ENCODE results near the gene MBD1.
A peak's percentile ranks its signal among the peaks of the same experiment; 100 is the strongest.
"Not testable (repeated sequence)": the region's sequence is repeated elsewhere in the genome, so short reads cannot be mapped to it uniquely, and the experiment has no call there.

MBD1 gene

DNA sequence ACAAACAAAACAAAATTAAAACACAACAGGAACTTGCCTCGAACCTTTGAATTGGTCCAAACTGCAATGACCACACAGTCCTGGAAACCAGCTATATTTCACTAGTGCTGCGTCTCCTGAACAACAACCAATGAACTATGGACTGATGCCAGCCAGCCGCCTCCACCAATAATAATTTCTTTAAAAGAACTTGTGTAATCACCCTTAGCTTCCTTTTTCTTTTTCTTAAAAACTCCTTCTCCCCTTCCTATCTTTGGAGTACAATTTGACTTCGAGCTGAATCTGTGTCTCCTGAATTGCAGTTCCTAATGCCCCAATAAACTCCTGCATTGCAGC lies 7.8 kb upstream of the MBD1 start:
- DNase-seq (ENCODE audit: low read depth): no peak

DNA sequence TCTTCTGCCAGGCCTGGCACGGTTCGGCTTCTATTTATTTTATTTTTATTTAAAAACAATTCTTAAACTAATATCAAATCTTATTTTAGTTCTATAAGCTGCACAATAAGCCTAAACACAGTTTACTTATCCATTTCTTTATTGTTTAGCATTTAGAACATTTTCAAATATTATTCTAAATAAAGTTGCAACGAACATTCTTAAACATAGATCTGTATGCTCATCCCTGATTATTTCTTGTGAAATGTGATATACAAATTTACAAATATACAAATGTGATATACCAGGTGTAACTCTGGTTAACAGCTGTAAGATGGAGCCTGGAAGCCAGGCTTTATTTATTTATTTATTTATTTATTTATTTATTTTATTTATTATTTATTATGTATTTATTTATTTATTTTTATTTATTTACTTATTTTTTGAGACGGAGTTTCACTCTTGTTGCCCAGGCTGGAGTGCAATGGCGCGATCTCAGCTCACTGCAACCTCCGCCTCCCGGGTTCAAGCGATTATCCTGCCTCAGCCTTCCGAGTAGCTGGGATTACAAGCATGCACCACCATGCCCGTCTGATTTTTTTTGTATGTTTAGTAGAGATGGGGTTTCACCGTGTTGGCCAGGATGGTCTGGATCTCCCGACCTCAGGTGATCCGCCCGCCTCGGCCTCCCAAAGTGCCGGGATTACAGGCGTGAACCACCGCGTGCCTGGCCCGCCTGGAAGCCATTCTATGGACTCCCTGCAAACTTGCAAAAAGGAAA lies 7.2 kb upstream of the MBD1 start:
- not testable (repeated sequence) for DNase-seq (ENCODE audit: low read depth)

DNA sequence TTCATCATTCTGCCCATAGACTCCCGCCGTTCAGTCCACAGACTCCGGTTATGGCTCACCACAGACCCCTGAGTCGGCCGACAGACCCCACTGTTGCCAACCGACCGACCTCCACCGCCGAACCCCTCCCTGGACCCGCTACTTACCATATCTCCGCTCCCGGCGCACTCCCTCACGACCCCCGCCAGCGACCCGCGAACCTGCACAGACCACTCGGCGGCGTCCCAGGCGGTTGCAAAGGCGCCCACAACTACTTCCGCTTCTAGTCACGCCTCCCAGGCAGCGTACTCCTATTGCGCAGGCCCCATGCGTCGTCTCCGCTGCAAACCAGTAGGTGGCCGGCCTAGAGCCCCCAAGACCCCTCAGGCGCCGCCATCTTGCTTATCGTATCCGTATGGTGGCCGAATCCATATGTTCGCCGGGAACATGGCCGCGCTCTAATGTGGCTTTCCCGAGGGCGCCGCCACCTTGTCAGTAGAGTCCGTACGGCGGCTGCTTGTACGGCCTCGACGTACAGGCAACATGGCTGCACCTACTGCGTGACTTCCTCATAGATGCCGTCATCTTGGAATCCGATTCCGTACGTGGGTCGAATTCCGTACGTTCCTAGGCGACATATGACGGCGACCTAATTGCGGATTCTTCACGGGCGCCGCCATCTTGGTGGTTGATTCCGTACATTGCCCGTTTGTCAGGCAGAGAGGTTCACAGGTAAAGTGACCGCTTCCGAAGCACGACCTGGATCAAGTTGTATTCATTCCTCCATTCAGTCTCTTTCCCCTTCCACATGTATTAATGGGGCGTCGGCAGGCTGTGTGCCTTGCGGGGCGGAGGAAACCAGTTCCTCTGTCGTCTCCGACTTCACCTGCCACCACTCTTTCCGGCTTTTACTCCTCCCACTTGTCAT lies 6.4 kb upstream of the MBD1 start, which contains the start of gene CXXC1:
TSS of gene CXXC1 (minus strand) at position 252 of the 907 bp plus-strand sequence. CDS start at position 149, 103 bp downstream.
- peak; percentile 95 for DNase-seq (ENCODE audit: low read depth)

DNA sequence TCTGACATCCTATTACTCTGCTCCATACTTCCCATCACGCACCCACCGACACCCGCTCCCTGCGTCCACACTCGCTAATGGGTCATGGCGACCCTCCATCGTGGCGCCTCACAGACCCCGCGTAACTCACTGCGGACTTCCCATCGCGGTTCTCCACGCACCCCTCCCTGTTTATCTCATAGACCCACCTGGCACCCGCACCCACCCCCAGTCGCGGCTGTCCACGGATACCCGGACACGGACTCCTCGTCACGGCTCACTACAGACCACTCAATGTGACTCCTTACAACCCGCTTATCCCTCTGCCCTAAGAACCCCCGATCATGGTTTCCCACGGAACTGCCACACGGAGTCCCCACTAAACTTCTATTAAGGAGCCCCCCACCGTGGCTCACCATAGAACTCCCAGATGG lies 5.7 kb upstream of the MBD1 start:
- DNase-seq (ENCODE audit: low read depth): no peak

DNA sequence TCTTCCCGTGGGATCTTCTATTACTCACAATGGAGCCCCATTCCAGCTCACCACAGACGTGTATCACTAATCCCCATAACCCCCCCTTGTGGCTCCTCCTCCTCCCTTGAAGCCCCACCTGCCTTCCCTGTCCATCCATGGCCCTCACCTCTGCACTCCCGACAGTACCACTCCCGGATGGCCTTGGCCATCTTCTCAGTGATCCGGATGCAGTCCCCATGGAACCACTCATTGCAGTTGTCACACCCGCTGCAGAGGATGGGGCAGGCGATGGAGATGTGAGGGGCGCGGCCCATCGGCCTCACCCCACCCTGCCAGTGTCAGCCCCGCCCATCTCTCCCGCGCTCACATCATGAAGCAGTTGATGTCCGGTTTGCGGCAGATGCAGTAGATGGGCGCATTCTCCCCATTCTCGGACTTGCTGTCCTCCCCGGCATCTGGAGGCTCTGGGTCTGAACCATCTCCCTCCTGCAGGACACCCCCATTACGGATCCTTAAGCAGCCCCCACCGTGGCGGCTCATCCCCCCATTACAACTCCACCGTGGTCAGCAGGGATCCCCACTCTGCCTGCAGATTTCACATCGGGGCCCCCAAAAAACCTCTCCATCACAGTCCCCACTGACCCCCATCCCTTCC lies 5.2 kb upstream of the MBD1 start:
- no peak for DNase-seq (ENCODE audit: low read depth)

DNA sequence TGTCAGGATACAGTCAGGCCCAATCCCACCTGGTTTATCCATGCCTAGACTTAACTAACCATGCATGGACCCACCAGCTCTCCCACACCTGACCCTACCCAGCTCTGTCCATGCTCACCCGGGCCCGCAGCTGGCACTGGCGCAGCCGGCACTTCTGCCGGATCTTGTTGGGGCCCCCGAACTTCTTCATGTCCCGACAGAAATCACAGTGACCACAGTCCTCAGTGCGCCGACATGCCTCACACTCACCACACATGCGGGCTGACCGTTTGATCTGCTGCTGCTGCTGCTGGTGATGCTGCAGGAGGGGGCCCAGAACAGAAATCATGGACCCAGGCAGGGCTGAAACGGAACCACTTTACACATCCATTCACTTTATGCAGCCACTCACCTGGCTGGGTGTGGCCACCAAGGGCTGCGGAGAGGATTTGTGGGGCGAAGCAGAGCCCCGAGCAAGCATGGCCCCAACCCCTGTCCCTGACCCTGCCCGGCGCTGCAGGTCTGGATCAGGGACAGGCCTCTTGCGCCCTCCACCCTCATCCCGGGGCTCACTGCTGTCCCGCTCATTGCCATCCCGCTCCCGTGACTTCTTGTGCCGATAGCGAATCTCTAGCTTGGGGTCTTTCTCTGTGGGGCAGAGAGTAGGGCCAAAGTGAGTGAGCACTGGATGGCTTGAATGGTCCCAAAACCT lies 4.5 kb upstream of the MBD1 start:
- DNase-seq (ENCODE audit: low read depth): no peak

DNA sequence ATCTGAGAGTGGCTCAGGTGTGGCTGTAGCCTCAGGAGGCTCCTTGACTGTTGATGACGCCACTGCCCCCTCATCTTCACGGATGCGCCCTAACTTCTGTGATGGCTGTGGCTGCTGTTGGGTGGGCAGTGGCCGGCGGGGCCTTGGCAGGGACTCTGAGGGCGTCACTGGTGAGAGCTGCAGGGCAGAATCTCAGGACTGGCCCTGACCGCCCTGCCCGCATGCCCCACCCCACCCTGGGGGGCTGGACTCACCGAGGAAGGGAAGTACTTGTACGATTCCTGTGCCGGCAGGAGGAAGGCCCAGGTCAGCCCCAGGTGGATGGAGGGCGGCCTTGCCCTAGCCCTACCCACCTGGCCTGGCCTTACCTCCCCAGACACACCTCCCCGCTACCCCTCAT lies 3.7 kb upstream of the MBD1 start:
- no peak for DNase-seq (ENCODE audit: low read depth)

DNA sequence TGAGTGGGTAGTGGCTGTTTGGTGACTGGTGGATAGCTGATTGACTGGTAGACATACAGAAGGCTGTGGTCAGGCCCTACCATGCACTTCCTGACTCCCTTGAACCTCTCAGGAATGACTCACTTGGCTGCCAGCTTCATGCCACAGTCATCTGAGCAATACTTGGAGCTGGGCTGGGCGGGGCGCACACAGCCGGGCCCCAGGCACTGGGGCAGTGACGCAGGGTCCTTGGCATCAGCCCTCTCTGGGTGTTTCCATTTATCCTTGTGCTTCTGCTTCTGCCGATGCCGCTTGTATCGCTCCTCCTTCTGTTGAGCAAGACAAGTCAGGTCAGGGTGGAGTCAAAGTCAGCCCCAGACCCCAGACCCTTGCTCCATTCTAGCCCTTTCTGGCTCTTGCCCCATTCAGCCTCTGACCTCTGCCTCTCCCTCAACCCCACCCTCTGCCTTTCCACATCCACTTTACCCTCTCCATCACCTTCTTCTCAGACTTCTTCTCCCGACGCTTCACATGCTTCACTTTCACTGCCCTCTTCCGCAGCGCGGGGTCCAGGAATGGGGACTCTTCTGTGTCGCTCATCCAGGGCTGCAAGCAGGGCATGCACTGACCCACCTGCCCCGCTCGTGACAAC lies 3.0 kb upstream of the MBD1 start:
- no peak for DNase-seq (ENCODE audit: low read depth)

DNA sequence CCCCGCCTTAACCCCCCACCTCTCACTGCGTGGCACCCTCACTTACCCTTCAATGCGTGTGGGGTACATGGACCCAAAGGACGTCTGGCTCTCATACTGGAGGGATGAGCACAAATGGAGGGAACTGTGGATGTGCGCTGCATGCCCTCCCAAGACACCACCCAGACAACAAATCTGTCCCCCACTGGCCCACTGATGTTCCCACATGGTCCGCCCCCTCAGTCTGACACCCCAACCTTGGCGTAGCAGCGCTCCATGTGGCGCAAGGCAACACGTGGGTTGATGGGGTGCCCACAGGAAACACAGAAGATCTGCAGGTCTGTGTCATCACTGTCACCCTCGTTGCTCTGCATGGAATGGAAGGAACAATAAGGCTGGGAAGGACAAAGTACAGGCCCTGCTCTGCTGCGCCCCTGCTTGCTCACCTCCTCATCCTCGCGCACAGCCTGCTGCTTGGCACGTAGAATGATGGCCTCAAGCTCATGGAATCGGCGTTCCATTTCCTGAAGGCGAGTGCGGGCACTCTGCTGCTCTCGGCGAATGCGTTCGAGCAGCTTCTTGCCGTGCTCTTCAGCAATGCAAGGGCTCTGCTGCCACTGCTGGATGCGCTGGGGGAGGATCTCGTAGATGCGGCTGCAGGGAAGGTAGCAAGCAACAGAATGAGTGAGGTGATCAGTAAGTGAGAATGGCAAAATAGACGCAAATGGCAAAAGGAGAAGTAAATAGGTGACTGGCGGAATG lies 2.3 kb upstream of the MBD1 start:
- DNase-seq (ENCODE audit: low read depth): no peak

DNA sequence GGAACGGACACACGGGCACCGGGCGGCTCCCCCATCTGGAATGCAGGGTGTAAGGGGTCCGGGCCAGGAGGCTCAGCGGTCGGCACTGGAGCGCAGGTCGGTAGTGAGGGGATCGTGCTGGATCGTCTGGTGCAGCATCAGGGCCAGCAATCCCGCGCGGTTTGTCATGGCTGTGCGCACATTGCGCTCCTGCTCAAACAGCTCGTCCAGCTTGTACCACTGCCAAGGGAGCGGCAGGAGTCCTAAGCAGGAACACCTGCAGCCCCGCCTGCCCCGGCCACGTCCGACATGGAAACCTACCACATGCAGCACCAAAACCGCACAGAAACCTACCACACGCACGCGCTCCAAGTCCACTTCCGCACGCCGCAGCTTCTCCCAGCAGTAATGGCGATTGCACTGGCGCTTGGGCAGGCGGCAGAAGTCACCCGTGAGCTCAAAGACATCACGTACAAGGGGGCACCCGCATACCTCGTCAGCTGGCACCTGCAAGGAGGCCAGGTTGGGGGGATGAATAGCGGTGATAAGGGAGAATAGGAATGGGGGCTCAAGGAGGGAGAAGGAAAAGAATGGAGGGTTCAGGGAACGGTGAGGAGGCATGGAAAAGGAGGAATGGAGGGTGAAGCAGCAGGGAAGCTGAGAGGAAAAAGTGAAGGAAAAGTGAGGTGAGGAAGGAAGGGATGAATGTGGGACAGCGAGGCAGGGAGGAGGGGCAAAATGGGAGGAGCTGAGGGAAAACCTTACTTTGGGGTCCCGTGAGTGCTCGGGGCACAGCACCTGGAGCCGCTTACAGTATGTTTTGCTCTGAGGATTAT lies 1.4 kb upstream of the MBD1 start:
- DNase-seq (ENCODE audit: low read depth): no peak

DNA sequence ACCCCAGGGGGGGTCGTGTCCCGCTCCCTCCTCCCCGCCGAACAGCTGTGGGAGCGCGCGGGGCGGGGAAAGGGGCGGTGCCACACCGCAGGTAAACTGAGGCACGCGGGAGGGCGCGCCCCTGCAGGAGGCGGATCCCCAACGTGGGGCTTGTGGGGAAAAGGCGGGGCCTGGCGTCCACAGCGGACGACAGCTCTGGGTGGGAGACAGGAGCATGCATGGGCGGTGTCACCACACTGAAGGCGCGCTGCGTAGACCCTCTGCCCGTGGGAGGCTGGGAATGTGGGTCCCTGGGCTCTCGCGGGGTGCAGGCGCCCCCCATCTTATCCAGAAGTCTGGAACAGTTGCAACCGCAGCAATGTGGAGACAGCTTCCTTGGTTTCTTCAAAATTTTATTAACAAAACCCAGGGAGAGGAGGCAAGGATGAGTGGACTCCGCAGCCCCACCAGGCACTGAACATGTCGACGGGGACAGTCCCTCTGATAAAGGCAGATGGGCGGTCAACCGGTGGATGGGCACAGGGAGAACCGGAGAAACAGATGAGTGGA lies 723 bp upstream of the MBD1 start:
- no peak for DNase-seq (ENCODE audit: low read depth)

DNA sequence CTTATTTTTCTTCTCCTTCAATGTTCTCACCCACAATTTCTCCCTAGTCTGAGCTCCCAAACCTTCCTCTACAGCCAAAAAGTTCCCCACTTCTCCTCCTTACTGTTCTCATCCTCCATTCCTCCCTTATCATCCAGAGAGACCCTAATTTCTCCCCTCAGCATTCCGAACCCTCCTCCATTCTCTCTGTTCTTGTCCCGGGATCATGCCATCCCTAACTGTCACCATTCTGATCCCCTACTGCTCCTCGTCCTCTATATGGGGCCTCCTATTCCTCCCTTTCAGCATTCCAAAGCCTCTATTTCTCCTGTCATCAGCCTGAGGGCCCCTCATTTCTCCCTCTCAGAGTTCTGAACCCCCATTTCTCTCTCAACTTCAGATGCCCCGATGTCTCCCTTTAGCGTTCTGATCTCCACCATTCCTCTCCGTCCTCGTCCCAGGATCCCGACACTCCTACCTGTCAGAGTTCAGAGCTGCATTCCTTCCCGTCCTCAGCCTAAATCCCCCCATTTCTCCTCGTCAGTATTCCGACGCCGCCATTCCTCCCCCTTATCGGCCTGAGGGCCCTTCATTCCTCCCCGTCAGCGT lies 522 bp downstream of the MBD1 start:
- no peak for DNase-seq (ENCODE audit: low read depth)

DNA sequence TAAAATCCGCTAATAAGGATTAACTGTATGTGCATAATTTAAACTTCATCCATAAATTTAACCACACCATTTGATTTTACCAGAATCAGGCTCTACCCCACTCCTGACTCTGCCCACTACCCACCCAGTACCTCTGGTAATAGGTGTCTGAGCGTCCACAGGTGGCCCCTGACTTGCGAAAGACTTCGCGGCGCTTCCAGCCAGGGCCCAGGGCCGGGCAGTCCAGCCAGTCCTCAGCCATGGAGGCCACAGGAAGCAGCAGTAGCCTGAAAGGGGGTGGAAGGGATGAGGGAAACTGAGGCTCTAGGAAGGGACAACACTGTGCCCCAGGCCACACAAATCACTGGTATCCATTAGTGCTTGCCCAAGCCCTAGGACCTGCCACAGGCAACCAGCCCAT lies 1.6 kb downstream of the MBD1 start:
- no peak for DNase-seq (ENCODE audit: low read depth)

DNA sequence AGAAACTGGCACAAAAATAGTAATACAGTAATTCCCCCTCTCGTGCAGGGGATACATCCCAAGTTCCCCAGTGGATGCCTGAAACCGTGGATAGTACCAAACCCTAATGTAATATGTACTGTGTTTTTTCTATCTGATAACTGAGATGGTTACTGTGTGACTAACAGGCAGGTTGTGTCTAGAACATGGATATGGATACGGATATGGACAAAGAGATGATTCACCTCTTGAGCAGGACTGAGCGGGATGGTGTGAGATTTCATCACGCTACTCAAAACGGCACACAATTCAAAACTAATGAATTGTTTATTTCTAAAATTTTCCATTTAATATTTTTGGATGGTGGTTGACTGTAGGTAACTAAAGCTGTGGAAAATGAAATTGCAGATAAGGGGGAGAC lies 3.4 kb downstream of the MBD1 start:
- no peak for DNase-seq (ENCODE audit: low read depth)

DNA sequence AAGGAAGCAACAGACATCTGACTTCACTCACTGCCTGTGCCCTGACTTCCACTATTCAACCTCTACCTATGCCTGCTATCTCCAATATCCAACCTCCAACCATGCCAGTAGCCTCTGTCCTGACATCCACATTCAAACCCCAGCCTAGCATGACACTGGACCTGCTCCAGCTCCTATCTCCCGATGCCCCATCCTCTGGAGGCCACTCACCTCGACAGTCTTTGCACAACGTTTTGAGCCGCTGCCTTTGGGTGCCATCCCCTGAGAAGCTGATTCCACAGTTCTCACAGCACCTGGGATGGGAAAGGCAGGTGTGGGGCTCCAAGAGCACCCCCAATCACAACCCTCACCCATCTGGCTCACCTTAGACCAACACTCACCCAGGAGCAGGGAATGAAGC lies 4.9 kb downstream of the MBD1 start:
- no peak for DNase-seq (ENCODE audit: low read depth)

DNA sequence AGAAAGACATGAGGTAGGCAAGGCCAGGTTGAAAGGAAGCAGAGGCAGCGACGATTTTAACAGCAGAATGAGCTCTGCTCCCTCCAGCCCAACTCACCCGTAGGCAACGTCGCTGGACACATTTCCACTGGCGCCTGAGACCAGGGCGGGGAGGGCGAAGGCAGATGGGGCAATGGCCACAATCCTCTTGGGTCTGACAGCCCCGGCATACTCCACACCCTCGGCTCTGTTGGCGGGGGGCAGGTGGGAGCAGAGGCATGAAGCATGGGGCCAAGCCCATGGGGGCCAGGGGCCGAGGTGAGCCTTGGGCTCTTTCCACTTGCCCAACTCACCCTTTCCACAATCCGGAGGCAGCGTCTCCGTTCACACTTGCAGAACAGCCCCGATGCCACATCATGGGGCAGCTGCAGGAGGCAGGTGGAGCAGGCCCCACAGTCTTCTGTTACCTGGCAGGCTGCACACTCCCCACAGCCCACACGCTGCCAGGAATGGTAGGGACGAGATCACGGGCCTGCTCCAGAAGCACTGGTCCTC lies 5.8 kb downstream of the MBD1 start:
- no peak for DNase-seq (ENCODE audit: low read depth)

DNA sequence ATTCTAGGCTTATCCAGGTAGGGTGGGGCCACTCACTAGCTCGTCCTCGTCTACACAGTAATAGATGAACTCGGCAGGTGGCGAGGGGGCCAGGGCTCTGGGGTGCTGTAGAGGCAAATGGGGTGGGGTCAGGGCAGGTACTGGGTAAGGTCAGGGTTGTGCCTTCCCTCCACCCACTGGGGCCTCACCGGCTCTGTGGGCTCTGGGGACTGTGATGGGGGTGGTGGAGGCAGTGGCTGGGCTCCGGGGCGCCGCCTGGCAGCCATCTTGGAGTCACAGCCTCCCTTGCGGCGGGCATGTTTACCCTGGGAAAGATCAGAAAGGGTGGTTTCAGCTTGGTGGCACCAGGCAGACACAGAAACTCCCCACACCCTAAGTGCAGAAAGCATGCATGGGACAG lies 6.4 kb downstream of the MBD1 start:
- DNase-seq (ENCODE audit: low read depth): no peak

DNA sequence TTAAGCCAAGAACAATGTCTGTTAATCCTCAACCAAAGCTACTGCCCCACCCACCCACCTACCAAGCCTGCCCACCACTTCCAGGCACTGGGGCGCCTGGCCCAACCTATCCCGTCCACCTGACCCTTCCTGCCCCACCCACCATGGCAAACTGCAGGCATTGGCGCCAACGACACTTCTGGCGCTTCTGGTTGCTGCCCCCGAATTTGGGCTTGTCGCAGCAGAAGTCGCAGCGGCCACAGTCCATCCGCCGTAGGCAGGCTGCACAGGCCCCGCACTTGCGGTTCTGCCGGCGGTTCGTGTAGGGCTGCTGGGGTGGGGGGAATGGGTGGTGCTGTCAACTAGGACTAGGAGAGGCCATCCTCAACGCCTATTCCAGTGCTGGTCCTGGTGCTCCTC lies 7.3 kb downstream of the MBD1 start:
- DNase-seq (ENCODE audit: low read depth): no peak
